H9 (cell line): ENCODE measurements around the gene SEMA4D. TPM values are rescaled to one million over a fixed set of nuclear protein-coding genes. Genes with fewer than 3 reads are reported as not detected.

ENCODE experiments used
- DNase-seq: peaks from one replicate; pipeline ENCODE4 v3.0.0-alpha.2; 2017
- H2AFZ ChIP-seq: one replicate; pipeline ENCODE4 v1.6.1; 2013; ENCODE audit warnings: mild to moderate bottlenecking, low read length, control low read depth, moderate library complexity
- H2AK5ac ChIP-seq: 2 replicates; pipeline ENCODE4 v1.6.1; 2013; ENCODE audit warnings: low read length, control low read depth, mixed read lengths; ENCODE audit not compliant: insufficient read length
- H2BK120ac ChIP-seq: one replicate; pipeline ENCODE4 v1.6.1; 2013; ENCODE audit warnings: low read depth, mild to moderate bottlenecking, low read length, control low read depth, inconsistent platforms; ENCODE audit not compliant: poor library complexity, severe bottlenecking
- H2BK12ac ChIP-seq: 2 replicates; pipeline ENCODE4 v1.6.1; 2013; ENCODE audit warnings: low read length, control low read depth, mixed read lengths, low read depth; ENCODE audit not compliant: insufficient read length
- H2BK15ac ChIP-seq: 2 replicates; pipeline ENCODE4 v1.6.1; 2013; ENCODE audit warnings: low read depth, low read length, control low read depth
- H2BK20ac ChIP-seq: one replicate; pipeline ENCODE4 v1.6.1; 2013; ENCODE audit warnings: low read depth, mild to moderate bottlenecking, low read length, control low read depth, inconsistent platforms; ENCODE audit not compliant: poor library complexity, severe bottlenecking
- H2BK5ac ChIP-seq: 2 replicates; pipeline ENCODE4 v1.6.1; 2013; ENCODE audit warnings: low read length, control low read depth, mixed read lengths; ENCODE audit not compliant: insufficient read length
- H3K14ac ChIP-seq: 2 replicates; pipeline ENCODE4 v1.6.1; 2013; ENCODE audit warnings: low read length, control low read depth; ENCODE audit not compliant: insufficient read depth
- H3K18ac ChIP-seq: 2 replicates; pipeline ENCODE4 v1.6.1; 2013; ENCODE audit warnings: low read depth, mild to moderate bottlenecking, mixed read lengths, low read length, control low read depth; ENCODE audit not compliant: insufficient read length
- H3K23ac ChIP-seq: 2 replicates; pipeline ENCODE4 v1.6.1; 2013; ENCODE audit warnings: low read length, control low read depth, mixed read lengths, low read depth; ENCODE audit not compliant: insufficient read length
- H3K23me2 ChIP-seq: 2 replicates; pipeline ENCODE4 v1.6.1; 2013; ENCODE audit warnings: low read depth, mild to moderate bottlenecking, mixed read lengths, low read length, control low read depth; ENCODE audit not compliant: insufficient read length, poor library complexity, severe bottlenecking
- H3K27ac ChIP-seq: 2 replicates; pipeline ENCODE4 v1.5.1; 2013; ENCODE audit warnings: low read length, control low read depth, mixed read lengths, low read depth; ENCODE audit not compliant: insufficient read length
- H3K27me3 ChIP-seq: 2 replicates; pipeline ENCODE4 v1.6.1; 2013; ENCODE audit warnings: low read length, control low read depth, inconsistent platforms; ENCODE audit not compliant: insufficient read depth
- H3K4ac ChIP-seq: 2 replicates; pipeline ENCODE4 v1.6.1; 2013; ENCODE audit warnings: low read depth, mild to moderate bottlenecking, control low read depth, inconsistent platforms, low read length, moderate library complexity
- H3K4me1 ChIP-seq: 2 replicates; pipeline ENCODE4 v1.6.1; 2013; ENCODE audit warnings: low read length, control low read depth, inconsistent platforms; ENCODE audit not compliant: insufficient read depth
- H3K4me2 ChIP-seq: 2 replicates; pipeline ENCODE4 v1.6.1; 2013; ENCODE audit warnings: low read length, control low read depth, mixed read lengths; ENCODE audit not compliant: insufficient read length, insufficient read depth
- H3K56ac ChIP-seq: 2 replicates; pipeline ENCODE4 v1.6.1; 2013; ENCODE audit warnings: low read depth, mild to moderate bottlenecking, mixed read lengths, low read length, control low read depth; ENCODE audit not compliant: insufficient read length
- H3K79me1 ChIP-seq: 2 replicates; pipeline ENCODE4 v1.6.1; 2013; ENCODE audit warnings: low read depth, mild to moderate bottlenecking, moderate library complexity, low read length, control low read depth, inconsistent platforms; ENCODE audit not compliant: insufficient read depth, poor library complexity, severe bottlenecking
- H3K79me2 ChIP-seq: 2 replicates; pipeline ENCODE4 v1.6.1; 2013; ENCODE audit warnings: low read length, control low read depth, inconsistent platforms; ENCODE audit not compliant: insufficient read depth
- H3K9ac ChIP-seq: 2 replicates; pipeline ENCODE4 v1.6.1; 2013; ENCODE audit warnings: low read length, control low read depth, mixed read lengths; ENCODE audit not compliant: insufficient read length; ENCODE audit errors: extremely low read depth
- H3K9me3 ChIP-seq: one replicate; pipeline ENCODE4 v1.6.1; 2013; ENCODE audit warnings: low read depth, low read length, inconsistent platforms; ENCODE audit not compliant: control insufficient read depth
- H3T11ph ChIP-seq: one replicate; pipeline ENCODE4 v1.6.1; 2013; ENCODE audit warnings: mild to moderate bottlenecking, low read length, control low read depth, inconsistent platforms
- H4K20me1 ChIP-seq: one replicate; pipeline ENCODE4 v1.6.1; 2013; ENCODE audit not compliant: control insufficient read depth, insufficient read length, insufficient read depth
- H4K5ac ChIP-seq: 2 replicates; pipeline ENCODE4 v1.6.1; 2013; ENCODE audit warnings: low read depth, mild to moderate bottlenecking, mixed read lengths, low read length, control low read depth; ENCODE audit not compliant: insufficient read length
- H4K8ac ChIP-seq: replicated peaks from 2 replicates; pipeline ENCODE4 v1.6.1; 2013; ENCODE audit warnings: low read length, control low read depth, mixed read lengths, low read depth; ENCODE audit not compliant: insufficient read length
- H4K91ac ChIP-seq: 2 replicates; pipeline ENCODE4 v1.6.1; 2013; ENCODE audit warnings: low read depth, mild to moderate bottlenecking, moderate library complexity, mixed read lengths, low read length, control low read depth; ENCODE audit not compliant: insufficient read length
- H3K27ac Mint-ChIP-seq, 3 experiments: 2 replicates in 2 of 3; 3 replicates in 1 of 3; pipeline ENCODE4 v1.8.0; 2020 to 2021; ENCODE audit warnings: mixed read lengths in 3 of 3, mild to moderate bottlenecking in 1 of 3, moderate library complexity in 1 of 3
- H3K27me3 Mint-ChIP-seq: 2 replicates; pipeline ENCODE4 v1.8.0; 2021; ENCODE audit warnings: low read depth, mild to moderate bottlenecking, moderate library complexity, mixed read lengths
- H3K36me3 Mint-ChIP-seq, 3 experiments: 2 replicates in 2 of 3; 3 replicates in 1 of 3; pipeline ENCODE4 v1.8.0; 2020 to 2021; ENCODE audit warnings: low read depth in 3 of 3, mixed read lengths in 3 of 3; ENCODE audit not compliant: insufficient read depth in 1 of 3
- H3K4me1 Mint-ChIP-seq, 2 experiments: 2 replicates each; pipeline ENCODE4 v1.8.0; 2020; ENCODE audit warnings: mixed read lengths in 2 of 2
- H3K4me3 Mint-ChIP-seq, 2 experiments: 2 replicates in 1 of 2; 3 replicates in 1 of 2; pipeline ENCODE4 v1.8.0; 2020 to 2021; ENCODE audit warnings: mild to moderate bottlenecking in 2 of 2, mixed read lengths in 2 of 2, moderate library complexity in 1 of 2
- H3K9me3 Mint-ChIP-seq, 2 experiments: 2 replicates in 1 of 2; 3 replicates in 1 of 2; pipeline ENCODE4 v1.8.0; 2020; ENCODE audit warnings: mild to moderate bottlenecking in 2 of 2, mixed read lengths in 2 of 2, moderate library complexity in 1 of 2
- WGBS: extraction: QIAGEN DNeasy Blood & Tissue Kit; methylation state at CpG from one replicate; pipeline ENCODE4 v1.1.7; 2013; ENCODE audit warnings: missing lambda C conversion rate, low lambda C conversion rate, mixed read lengths; ENCODE audit not compliant: insufficient read length; ENCODE audit errors: extremely low coverage; 5-methylcytosine and 5-hydroxymethylcytosine counted together
- total RNA-seq: library from RNA; stranded (reverse); gene quantifications from 2 replicates; pipeline ENCODE4 v1.2.1, GENCODE V29; 2021
- TF ChIP-seq, protein P1 (sequence below): fragments of 200-600 bp; sonication (generic); conservative IDR thresholded peaks from 3 replicates; pipeline ENCODE4 v1.8.0; 2021; ENCODE audit warnings: antibody characterized with exemption, mild to moderate bottlenecking

The SEMA4D gene
- total RNA-seq, 1 experiment from 2014 or later = 47.2 TPM

DNA sequence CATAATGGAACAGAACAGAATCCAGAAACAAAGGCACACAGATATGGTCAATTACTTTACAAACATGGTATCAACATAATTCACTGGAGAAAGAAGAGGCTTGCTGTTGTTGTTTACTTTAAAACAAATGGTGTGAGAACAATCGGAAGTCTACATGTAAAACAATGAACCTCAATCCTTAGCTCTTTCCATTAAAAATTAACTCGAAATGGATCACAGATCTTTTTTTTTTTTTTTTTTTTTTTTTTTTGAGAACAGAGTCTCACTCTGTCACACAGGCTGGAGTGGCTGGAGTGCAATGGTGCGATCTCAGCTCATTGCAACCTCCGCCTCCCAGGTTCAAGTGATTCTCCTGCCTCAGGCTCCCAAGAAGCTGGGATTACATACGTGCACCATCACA is 9.8 kb downstream of the SEMA4D start:
- TF ChIP-seq, protein P1, sequence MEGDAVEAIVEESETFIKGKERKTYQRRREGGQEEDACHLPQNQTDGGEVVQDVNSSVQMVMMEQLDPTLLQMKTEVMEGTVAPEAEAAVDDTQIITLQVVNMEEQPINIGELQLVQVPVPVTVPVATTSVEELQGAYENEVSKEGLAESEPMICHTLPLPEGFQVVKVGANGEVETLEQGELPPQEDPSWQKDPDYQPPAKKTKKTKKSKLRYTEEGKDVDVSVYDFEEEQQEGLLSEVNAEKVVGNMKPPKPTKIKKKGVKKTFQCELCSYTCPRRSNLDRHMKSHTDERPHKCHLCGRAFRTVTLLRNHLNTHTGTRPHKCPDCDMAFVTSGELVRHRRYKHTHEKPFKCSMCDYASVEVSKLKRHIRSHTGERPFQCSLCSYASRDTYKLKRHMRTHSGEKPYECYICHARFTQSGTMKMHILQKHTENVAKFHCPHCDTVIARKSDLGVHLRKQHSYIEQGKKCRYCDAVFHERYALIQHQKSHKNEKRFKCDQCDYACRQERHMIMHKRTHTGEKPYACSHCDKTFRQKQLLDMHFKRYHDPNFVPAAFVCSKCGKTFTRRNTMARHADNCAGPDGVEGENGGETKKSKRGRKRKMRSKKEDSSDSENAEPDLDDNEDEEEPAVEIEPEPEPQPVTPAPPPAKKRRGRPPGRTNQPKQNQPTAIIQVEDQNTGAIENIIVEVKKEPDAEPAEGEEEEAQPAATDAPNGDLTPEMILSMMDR = no peak
- H3K4me1 Mint-ChIP-seq = peaks cover 58 to 62% of the 10 kb centered on the region in 2 experiments
- Histone ChIP-seq H3K23me2 (no peaks in the 10 kb centered on the region), H3T11ph (no peak overlapping the region), H2BK20ac (no peak overlapping the region), H2AFZ (no peak overlapping the region), H3K27ac (no peak overlapping the region), H3K23ac (no peak overlapping the region), H2BK15ac (no peak overlapping the region), H3K27me3 (no peaks in the 10 kb centered on the region), H4K5ac (no peak overlapping the region), H3K4ac (no peak overlapping the region), H3K79me1 (peaks cover 6% of the 10 kb centered on the region), H3K79me2 (peaks cover 32% of the 10 kb centered on the region; the same call in 1 of the 2 replicates), H3K9ac (no peak overlapping the region), H2BK120ac (no peak overlapping the region), H2BK12ac (no peak overlapping the region), H3K56ac (no peak overlapping the region), H3K9me3 (no peaks in the 10 kb centered on the region), H4K8ac (no peak overlapping the region), H3K14ac (no peak overlapping the region), H4K20me1 (no peaks in the 10 kb centered on the region), H4K91ac (no peak overlapping the region), H3K4me2 (no peak overlapping the region), H2BK5ac (no peak overlapping the region), H2AK5ac (no peak overlapping the region), H3K18ac (no peak overlapping the region), H3K4me1 (peaks cover 3% of the 10 kb centered on the region)
- H3K27ac Mint-ChIP-seq = no peak overlapping the region
- no peak for DNase-seq
- H3K9me3 Mint-ChIP-seq = no peaks in the 10 kb centered on the region
- no CpG with 5 or more reads among the region's 5 CpGs for WGBS
- no peaks in the 10 kb centered on the region for H3K27me3 Mint-ChIP-seq
- no peak overlapping the region for H3K4me3 Mint-ChIP-seq
- peaks cover 0 to 10% (median 4%) of the 10 kb centered on the region in 3 experiments; a peak in 6 of 7 replicates for H3K36me3 Mint-ChIP-seq
